DOHH2 (cell line): Measurements from ENCODE around the gene TARP.

ENCODE experiments used
- EZH2phosphoT487 ChIP-seq: fragments of 200-600 bp; sonication (generic); IDR thresholded peaks from 2 replicates; pipeline ENCODE4 v1.6.1; 2017; ENCODE audit warnings: borderline replicate concordance, mild to moderate bottlenecking, antibody characterized with exemption, low read length, moderate library complexity, mixed read lengths
- TF ChIP-seq, protein P1 (sequence below): fragments of 200-600 bp; sonication (generic); IDR thresholded peaks from one replicate; pipeline ENCODE4 v1.5.1; 2014; ENCODE audit warnings: antibody characterized with exemption, mild to moderate bottlenecking, low read depth, low read length; ENCODE audit not compliant: poor library complexity, severe bottlenecking

- TF ChIP-seq, protein P1, sequence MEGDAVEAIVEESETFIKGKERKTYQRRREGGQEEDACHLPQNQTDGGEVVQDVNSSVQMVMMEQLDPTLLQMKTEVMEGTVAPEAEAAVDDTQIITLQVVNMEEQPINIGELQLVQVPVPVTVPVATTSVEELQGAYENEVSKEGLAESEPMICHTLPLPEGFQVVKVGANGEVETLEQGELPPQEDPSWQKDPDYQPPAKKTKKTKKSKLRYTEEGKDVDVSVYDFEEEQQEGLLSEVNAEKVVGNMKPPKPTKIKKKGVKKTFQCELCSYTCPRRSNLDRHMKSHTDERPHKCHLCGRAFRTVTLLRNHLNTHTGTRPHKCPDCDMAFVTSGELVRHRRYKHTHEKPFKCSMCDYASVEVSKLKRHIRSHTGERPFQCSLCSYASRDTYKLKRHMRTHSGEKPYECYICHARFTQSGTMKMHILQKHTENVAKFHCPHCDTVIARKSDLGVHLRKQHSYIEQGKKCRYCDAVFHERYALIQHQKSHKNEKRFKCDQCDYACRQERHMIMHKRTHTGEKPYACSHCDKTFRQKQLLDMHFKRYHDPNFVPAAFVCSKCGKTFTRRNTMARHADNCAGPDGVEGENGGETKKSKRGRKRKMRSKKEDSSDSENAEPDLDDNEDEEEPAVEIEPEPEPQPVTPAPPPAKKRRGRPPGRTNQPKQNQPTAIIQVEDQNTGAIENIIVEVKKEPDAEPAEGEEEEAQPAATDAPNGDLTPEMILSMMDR = no peak
- no peak for TF ChIP-seq EZH2phosphoT487
Measured at GRCh38 chr7:38321967-38322366, 48.5 kb upstream of the TARP start.
